ENCODE results near the gene RIF1.

The RIF1 gene

GRCh38 chr2:151405376-151405775 lies 4.3 kb upstream of the RIF1 start:
- H3K9ac ChIP-seq (ENCODE audit: low read length): no peak overlapping the region
- H2BK120ac ChIP-seq (ENCODE audit: insufficient read depth, low read length, poor library complexity): no peak overlapping the region
- H4K91ac ChIP-seq (ENCODE audit: low read depth, low read length): no peak overlapping the region
- no peak overlapping the region for H3K4me3 ChIP-seq (ENCODE audit: low read depth, low read length)
- no peak overlapping the region for H3K4me2 ChIP-seq (ENCODE audit: low read length)
- no peak overlapping the region for H4K12ac ChIP-seq (ENCODE audit: low read depth, low read length)
- no CpG with 5 or more reads among the region's 4 CpGs for WGBS (ENCODE audit: extremely low coverage, insufficient coverage, insufficient read length)
- H3K79me1 ChIP-seq (ENCODE audit: low read length): peaks cover 7% of the 10 kb centered on the region
- H2AK5ac ChIP-seq (ENCODE audit: low read length): no peak overlapping the region
- no peaks in the 10 kb centered on the region for H3K9me3 ChIP-seq (ENCODE audit: insufficient read depth, low read depth, low read length)
- no peak overlapping the region for H3K14ac ChIP-seq (ENCODE audit: low read length)
- H3K27me3 ChIP-seq (ENCODE audit: insufficient read depth, low read length): no peaks in the 10 kb centered on the region
- H3K79me2 ChIP-seq (ENCODE audit: control insufficient read depth, insufficient read depth, low read length, poor library complexity): peaks cover 7% of the 10 kb centered on the region
- no peaks in the 10 kb centered on the region for H3K4me1 ChIP-seq (ENCODE audit: control insufficient read depth in 1 of 2, insufficient read depth in 2 of 2, low read length in 2 of 2)
- no peaks in the 10 kb centered on the region for H3K36me3 ChIP-seq (ENCODE audit: control insufficient read depth in 1 of 2, insufficient read depth in 2 of 2, low read length in 2 of 2)
- H2AFZ ChIP-seq (ENCODE audit: insufficient read depth, low read length, poor library complexity): no peak overlapping the region
- H3K27ac ChIP-seq (ENCODE audit: low read depth, low read length): no peak overlapping the region
- no peak overlapping the region for H2BK5ac ChIP-seq (ENCODE audit: low read depth, low read length, poor library complexity)
- H4K8ac ChIP-seq (ENCODE audit: low read depth, low read length): no peak overlapping the region
- peak; percentile 1 to 29 for DNase-seq
- H3K18ac ChIP-seq (ENCODE audit: low read length): no peak overlapping the region
- H3K23ac ChIP-seq (ENCODE audit: low read length): no peak overlapping the region
- no peak overlapping the region for H2BK12ac ChIP-seq (ENCODE audit: low read length)
- no peak overlapping the region for H3K4ac ChIP-seq (ENCODE audit: low read depth, low read length)

GRCh38 chr2:151407281-151407680 lies 2.4 kb upstream of the RIF1 start:
- no peak overlapping the region for H2AK5ac ChIP-seq (ENCODE audit: low read length)
- no peak overlapping the region for H3K4me2 ChIP-seq (ENCODE audit: low read length)

GRCh38 chr2:151408788-151409600 lies 708 bp upstream of the RIF1 start:
- Histone ChIP-seq H4K12ac (ENCODE audit: low read depth, low read length) (peak overlapping the region; percentile 16), H3K36me3 (ENCODE audit: control insufficient read depth in 1 of 2, insufficient read depth in 2 of 2, low read length in 2 of 2) (peaks cover 11% of the 10 kb centered on the region in 2 experiments), H3K4me2 (ENCODE audit: low read length) (peak overlapping the region; percentile 42), H3K4me3 (ENCODE audit: low read depth, low read length) (no peak overlapping the region), H3K27me3 (ENCODE audit: insufficient read depth, low read length) (no peaks in the 10 kb centered on the region), H3K27ac (ENCODE audit: low read depth, low read length) (no peak overlapping the region), H2AFZ (ENCODE audit: insufficient read depth, low read length, poor library complexity) (peak overlapping the region; percentile 47), H2BK5ac (ENCODE audit: low read depth, low read length, poor library complexity) (no peak overlapping the region), H3K79me1 (ENCODE audit: low read length) (peaks cover 9% of the 10 kb centered on the region), H3K23ac (ENCODE audit: low read length) (no peak overlapping the region), H2BK12ac (ENCODE audit: low read length) (no peak overlapping the region), H3K14ac (ENCODE audit: low read length) (no peak overlapping the region), H3K4me1 (ENCODE audit: control insufficient read depth in 1 of 2, insufficient read depth in 2 of 2, low read length in 2 of 2) (no peaks in the 10 kb centered on the region), H3K79me2 (ENCODE audit: control insufficient read depth, insufficient read depth, low read length, poor library complexity) (peaks cover 9% of the 10 kb centered on the region), H3K9ac (ENCODE audit: low read length) (no peak overlapping the region), H3K4ac (ENCODE audit: low read depth, low read length) (no peak overlapping the region), H4K8ac (ENCODE audit: low read depth, low read length) (peak overlapping the region; percentile 64), H3K9me3 (ENCODE audit: insufficient read depth, low read depth, low read length) (no peaks in the 10 kb centered on the region), H2BK120ac (ENCODE audit: insufficient read depth, low read length, poor library complexity) (no peak overlapping the region), H3K18ac (ENCODE audit: low read length) (no peak overlapping the region), H4K91ac (ENCODE audit: low read depth, low read length) (no peak overlapping the region), H2AK5ac (ENCODE audit: low read length) (no peak overlapping the region)
- peak; percentile 65 to 72 for DNase-seq
- WGBS (ENCODE audit: extremely low coverage, insufficient coverage, insufficient read length): no CpG with 5 or more reads among the region's 25 CpGs

More at GRCh38 chr2:151407281-151407680, 2.4 kb upstream of the RIF1 start:
- Histone ChIP-seq H3K9me3 (ENCODE audit: insufficient read depth, low read depth, low read length) (no peaks in the 10 kb centered on the region), H3K27ac (ENCODE audit: low read depth, low read length) (no peak overlapping the region), H3K79me2 (ENCODE audit: control insufficient read depth, insufficient read depth, low read length, poor library complexity) (peaks cover 9% of the 10 kb centered on the region), H3K18ac (ENCODE audit: low read length) (no peak overlapping the region), H3K27me3 (ENCODE audit: insufficient read depth, low read length) (no peaks in the 10 kb centered on the region), H4K12ac (ENCODE audit: low read depth, low read length) (no peak overlapping the region), H2AFZ (ENCODE audit: insufficient read depth, low read length, poor library complexity) (no peak overlapping the region), H3K4ac (ENCODE audit: low read depth, low read length) (no peak overlapping the region), H2BK120ac (ENCODE audit: insufficient read depth, low read length, poor library complexity) (no peak overlapping the region), H4K91ac (ENCODE audit: low read depth, low read length) (no peak overlapping the region), H3K79me1 (ENCODE audit: low read length) (peaks cover 9% of the 10 kb centered on the region), H3K4me1 (ENCODE audit: control insufficient read depth in 1 of 2, insufficient read depth in 2 of 2, low read length in 2 of 2) (no peaks in the 10 kb centered on the region), H3K14ac (ENCODE audit: low read length) (no peak overlapping the region), H2BK5ac (ENCODE audit: low read depth, low read length, poor library complexity) (no peak overlapping the region), H3K4me3 (ENCODE audit: low read depth, low read length) (no peak overlapping the region), H3K36me3 (ENCODE audit: control insufficient read depth in 1 of 2, insufficient read depth in 2 of 2, low read length in 2 of 2) (peaks cover 1 to 2% of the 10 kb centered on the region in 2 experiments), H3K9ac (ENCODE audit: low read length) (no peak overlapping the region), H2BK12ac (ENCODE audit: low read length) (no peak overlapping the region), H3K23ac (ENCODE audit: low read length) (no peak overlapping the region), H4K8ac (ENCODE audit: low read depth, low read length) (no peak overlapping the region)
- peak; percentile 32 to 81 for DNase-seq

GRCh38 chr2:151410485-151410834 lies 758 bp downstream of the RIF1 start:
- Histone ChIP-seq H3K9ac (ENCODE audit: low read length) (peak overlapping the region; percentile 86), H3K27me3 (ENCODE audit: insufficient read depth, low read length) (no peaks in the 10 kb centered on the region), H4K91ac (ENCODE audit: low read depth, low read length) (peak overlapping the region; percentile 84), H2BK12ac (ENCODE audit: low read length) (no peak overlapping the region), H3K4ac (ENCODE audit: low read depth, low read length) (peak overlapping the region; percentile 21), H2AK5ac (ENCODE audit: low read length) (no peak overlapping the region), H4K12ac (ENCODE audit: low read depth, low read length) (peak overlapping the region; percentile 92), H3K4me1 (ENCODE audit: control insufficient read depth in 1 of 2, insufficient read depth in 2 of 2, low read length in 2 of 2) (no peaks in the 10 kb centered on the region), H3K79me1 (ENCODE audit: low read length) (peaks cover 9% of the 10 kb centered on the region), H3K79me2 (ENCODE audit: control insufficient read depth, insufficient read depth, low read length, poor library complexity) (peaks cover 9% of the 10 kb centered on the region), H3K14ac (ENCODE audit: low read length) (peak overlapping the region; percentile 86), H3K36me3 (ENCODE audit: control insufficient read depth in 1 of 2, insufficient read depth in 2 of 2, low read length in 2 of 2) (peaks cover 17 to 18% of the 10 kb centered on the region in 2 experiments), H3K4me3 (ENCODE audit: low read depth, low read length) (peak overlapping the region; percentile 83), H4K8ac (ENCODE audit: low read depth, low read length) (peak overlapping the region; percentile 89), H3K4me2 (ENCODE audit: low read length) (peak overlapping the region; percentile 92), H2BK120ac (ENCODE audit: insufficient read depth, low read length, poor library complexity) (peak overlapping the region; percentile 70), H2AFZ (ENCODE audit: insufficient read depth, low read length, poor library complexity) (peak overlapping the region; percentile 87), H3K18ac (ENCODE audit: low read length) (peak overlapping the region; percentile 82), H3K23ac (ENCODE audit: low read length) (no peak overlapping the region), H2BK5ac (ENCODE audit: low read depth, low read length, poor library complexity) (peak overlapping the region; percentile 70), H3K27ac (ENCODE audit: low read depth, low read length) (peak overlapping the region; percentile 72), H3K9me3 (ENCODE audit: insufficient read depth, low read depth, low read length) (no peaks in the 10 kb centered on the region)
- DNase-seq: peak in 1 of 2 donors; percentile 17
- no CpG with 5 or more reads among the region's 21 CpGs for WGBS (ENCODE audit: extremely low coverage, insufficient coverage, insufficient read length)

Data from trophoblast cell (in vitro differentiated cells and primary cell).